Dendritic cell treated with granulocyte-macrophage colony-stimulating factor and Interleukin-4, amounts not matched to agents 40 ng/mL and 50 ng/mL, for 4 days (primary cell): ENCODE results near the gene MRPL37.

Experiments
- H3K27ac Mint-ChIP-seq: one replicate; pipeline ENCODE4 v1.8.0; 2022; ENCODE audit warnings: mild to moderate bottlenecking, mixed read lengths
- H3K27me3 Mint-ChIP-seq: one replicate; pipeline ENCODE4 v1.8.0; 2022; ENCODE audit warnings: mild to moderate bottlenecking, mixed read lengths
- H3K36me3 Mint-ChIP-seq: one replicate; pipeline ENCODE4 v1.8.0; 2022; ENCODE audit warnings: low read depth, mixed read lengths
- H3K4me1 Mint-ChIP-seq: one replicate; pipeline ENCODE4 v1.8.0; 2022; ENCODE audit warnings: low read depth, mixed read lengths
- H3K4me3 Mint-ChIP-seq: one replicate; pipeline ENCODE4 v1.8.0; 2022; ENCODE audit warnings: mild to moderate bottlenecking, moderate library complexity, mixed read lengths
- H3K9me3 Mint-ChIP-seq: one replicate; pipeline ENCODE4 v1.8.0; 2022; ENCODE audit warnings: mixed read lengths
- intact Hi-C: fragments of 100-400 bp; cut with micrococcal nuclease; formaldehyde crosslinking; loops from one replicate; pipeline ENCODE4 v1.15.0; 2022

MRPL37 gene

DNA sequence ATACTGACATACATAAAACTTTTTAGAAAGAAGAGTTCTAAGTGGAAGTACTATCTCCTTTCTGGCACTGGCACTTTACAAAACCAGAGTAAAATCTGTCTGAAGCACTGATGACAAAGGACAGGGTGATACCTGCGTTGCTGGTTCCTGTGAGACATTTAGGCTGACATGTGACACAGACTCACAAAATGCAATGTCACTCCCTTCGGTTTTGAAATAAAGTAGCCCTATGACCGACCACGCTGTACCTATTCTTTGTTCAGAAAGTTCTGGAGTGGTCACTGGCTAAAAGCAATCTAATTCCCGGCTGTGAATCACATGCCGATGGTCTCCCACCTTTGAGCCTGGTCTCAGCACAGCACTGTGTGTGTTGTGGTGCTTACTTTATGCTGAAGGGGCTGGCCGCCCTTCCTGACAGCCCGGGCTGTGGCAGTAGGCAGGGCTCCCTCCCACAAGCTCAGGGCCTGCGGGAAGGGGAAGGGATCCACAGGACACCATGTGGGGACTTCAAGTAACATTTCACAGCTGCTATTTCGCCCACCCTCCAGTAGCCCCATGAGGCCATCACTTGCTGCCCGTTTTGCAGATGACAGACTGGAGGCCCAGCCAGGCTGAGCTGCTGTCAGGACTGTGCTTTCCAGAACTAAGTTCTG, 48.0 kb downstream of the MRPL37 start:
- Mint-ChIP-seq H3K9me3 (no peaks in the 10 kb centered on the region), H3K4me3 (no peak overlapping the region), H3K36me3 (peaks cover 80% of the 10 kb centered on the region), H3K27me3 (no peaks in the 10 kb centered on the region), H3K27ac (no peak overlapping the region), H3K4me1 (peaks cover 12% of the 10 kb centered on the region)
- intact Hi-C loops, result no loop called here

DNA sequence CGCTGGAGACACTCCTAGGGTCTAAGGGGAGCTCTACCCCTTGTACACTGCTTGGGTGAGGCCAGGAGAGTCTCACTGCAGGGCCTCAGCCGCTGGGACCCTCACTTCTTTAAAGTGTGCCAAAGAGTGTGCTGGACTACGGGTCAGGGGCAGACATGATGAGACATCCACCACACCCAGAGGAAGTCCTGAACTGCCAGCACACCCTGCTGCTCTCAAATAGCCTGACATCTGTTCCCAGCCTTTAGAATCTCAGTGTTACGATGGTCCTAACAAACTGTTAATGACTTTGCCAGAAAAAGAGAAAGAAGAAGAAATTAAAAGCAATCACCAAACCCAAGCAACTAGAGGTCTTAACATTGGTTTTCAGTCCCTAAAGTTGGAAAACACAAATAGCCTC, 49.0 kb downstream of the MRPL37 start:
- no peak overlapping the region for H3K27ac Mint-ChIP-seq

DNA sequence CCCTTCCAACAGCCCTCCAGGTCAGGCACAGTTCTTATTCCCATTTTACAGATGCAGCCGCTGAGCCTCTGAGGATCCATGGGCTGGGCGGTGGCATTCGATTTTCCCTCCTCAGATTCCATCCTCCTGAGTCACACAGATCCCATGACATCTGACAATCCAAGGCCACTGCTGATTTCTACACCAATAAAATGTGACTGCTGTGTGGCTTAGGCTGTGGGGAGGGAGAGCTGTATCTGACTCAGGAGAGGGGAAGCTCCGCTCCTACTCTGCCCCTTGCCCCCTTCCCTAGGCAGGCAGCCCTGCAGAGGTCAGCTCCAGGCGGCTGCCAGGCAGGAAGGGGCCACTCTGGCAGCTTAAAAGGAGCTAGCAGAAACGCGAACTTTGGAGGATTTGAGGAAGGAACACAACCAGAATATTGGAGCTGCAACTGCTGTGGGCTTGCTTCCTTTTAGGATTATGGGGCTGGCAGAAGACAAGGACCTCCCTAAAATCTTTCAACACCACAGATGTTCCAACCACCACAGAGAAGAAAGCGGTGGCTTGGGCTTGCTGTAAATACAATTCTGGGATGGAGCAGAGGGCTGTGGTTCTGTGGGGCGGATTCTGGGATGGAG, 50.0 kb downstream of the MRPL37 start:
- H3K9me3 Mint-ChIP-seq, result no peaks in the 10 kb centered on the region
- peak overlapping the region; percentile 5 for H3K27ac Mint-ChIP-seq
- H3K4me3 Mint-ChIP-seq, result no peak overlapping the region
- peaks cover 77% of the 10 kb centered on the region for H3K36me3 Mint-ChIP-seq
- intact Hi-C loops, result no loop called here
- no peaks in the 10 kb centered on the region for H3K27me3 Mint-ChIP-seq
- H3K4me1 Mint-ChIP-seq, result peaks cover 20% of the 10 kb centered on the region

More for the DNA sequence above, 49.0 kb downstream of the MRPL37 start:
- intact Hi-C loops, result no loop called here
- peaks cover 14% of the 10 kb centered on the region for H3K4me1 Mint-ChIP-seq
- no peak overlapping the region for H3K4me3 Mint-ChIP-seq
- H3K27me3 Mint-ChIP-seq, result no peaks in the 10 kb centered on the region
- H3K9me3 Mint-ChIP-seq, result no peaks in the 10 kb centered on the region
- peaks cover 77% of the 10 kb centered on the region for H3K36me3 Mint-ChIP-seq

DNA sequence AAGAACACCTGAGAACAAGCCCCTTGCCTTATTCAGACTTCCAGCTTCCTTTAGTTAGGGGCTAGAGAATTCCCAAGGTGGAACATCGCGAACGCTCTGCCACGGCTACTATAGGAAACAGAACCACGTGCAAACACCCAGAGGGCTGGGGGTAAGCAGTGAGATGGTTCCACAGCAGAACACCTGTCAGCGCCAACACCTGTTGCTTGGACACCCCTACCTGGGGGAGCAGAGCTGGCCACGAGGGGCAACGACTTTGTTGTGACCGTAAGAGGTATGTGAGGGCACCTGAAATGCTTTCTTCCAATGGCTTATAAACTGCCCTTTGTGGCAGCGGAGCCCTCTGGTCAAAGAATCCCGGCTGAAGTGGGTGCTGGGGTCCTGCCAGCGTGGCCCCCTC, 50.7 kb downstream of the MRPL37 start:
- no peaks in the 10 kb centered on the region for H3K9me3 Mint-ChIP-seq
- H3K27ac Mint-ChIP-seq, result no peak overlapping the region
- H3K4me3 Mint-ChIP-seq, result no peak overlapping the region
- H3K36me3 Mint-ChIP-seq, result peaks cover 79% of the 10 kb centered on the region
- H3K4me1 Mint-ChIP-seq, result peaks cover 20% of the 10 kb centered on the region
- H3K27me3 Mint-ChIP-seq, result no peaks in the 10 kb centered on the region
- intact Hi-C loops, result no loop called here

DNA sequence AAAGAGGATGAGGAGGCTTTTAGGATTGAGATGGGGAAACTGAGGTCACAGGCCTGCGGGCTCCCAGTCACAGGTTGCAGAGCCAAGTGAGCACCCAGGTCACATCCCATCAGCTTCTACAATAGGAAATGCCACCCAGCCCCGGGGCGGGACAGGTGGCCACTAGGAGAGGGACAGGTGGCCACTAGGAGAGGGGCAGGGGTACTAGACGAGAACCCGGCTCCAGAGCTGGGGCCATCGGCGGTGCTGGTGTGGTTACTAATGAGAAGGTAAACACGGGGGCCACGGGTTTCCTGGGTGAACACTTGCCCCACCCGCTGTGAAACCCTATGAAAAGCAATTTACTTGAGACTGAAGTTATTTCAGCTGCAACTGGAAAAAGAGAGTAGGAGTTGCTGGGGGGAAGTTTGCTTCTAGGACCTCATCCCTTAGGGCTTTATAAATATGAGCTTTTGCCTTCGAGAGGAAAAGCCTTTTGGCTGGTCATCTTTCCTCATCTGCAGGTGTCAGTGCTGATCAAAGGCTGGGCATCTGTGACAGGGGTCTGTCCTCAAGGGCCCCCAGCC, 52.5 kb downstream of the MRPL37 start:
- intact Hi-C loops, result no loop called here
- no peak overlapping the region for H3K4me3 Mint-ChIP-seq
- peaks cover 79% of the 10 kb centered on the region for H3K36me3 Mint-ChIP-seq

DNA sequence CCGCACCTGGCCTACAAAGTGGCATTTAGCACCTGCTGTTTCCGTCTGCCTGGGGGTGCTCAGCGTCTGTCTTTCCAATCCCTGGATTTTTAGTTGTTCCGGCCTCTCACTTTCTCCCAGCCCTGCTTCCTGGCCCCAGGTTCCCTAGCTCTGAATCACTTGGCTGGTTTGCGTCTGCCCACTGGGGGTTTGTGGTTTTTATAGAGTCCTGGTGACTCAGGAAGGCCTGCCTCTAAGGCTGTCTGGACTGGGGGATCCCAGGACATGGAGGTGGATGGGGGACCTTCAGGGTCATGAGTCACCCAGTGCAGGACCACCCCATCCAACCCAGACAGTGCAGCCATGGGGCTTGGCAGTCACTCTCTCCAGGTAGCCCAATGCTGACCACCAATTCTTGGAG, 53.5 kb downstream of the MRPL37 start:
- Mint-ChIP-seq H3K27me3 (no peaks in the 10 kb centered on the region), H3K36me3 (peaks cover 88% of the 10 kb centered on the region), H3K27ac (no peak overlapping the region), H3K9me3 (no peaks in the 10 kb centered on the region), H3K4me3 (no peak overlapping the region), H3K4me1 (peaks cover 20% of the 10 kb centered on the region)
- intact Hi-C loops, result no loop called here

More for the DNA sequence above, 52.5 kb downstream of the MRPL37 start:
- H3K9me3 Mint-ChIP-seq, result no peaks in the 10 kb centered on the region
- peaks cover 20% of the 10 kb centered on the region for H3K4me1 Mint-ChIP-seq
- H3K27me3 Mint-ChIP-seq, result no peaks in the 10 kb centered on the region
- H3K27ac Mint-ChIP-seq, result no peak overlapping the region

DNA sequence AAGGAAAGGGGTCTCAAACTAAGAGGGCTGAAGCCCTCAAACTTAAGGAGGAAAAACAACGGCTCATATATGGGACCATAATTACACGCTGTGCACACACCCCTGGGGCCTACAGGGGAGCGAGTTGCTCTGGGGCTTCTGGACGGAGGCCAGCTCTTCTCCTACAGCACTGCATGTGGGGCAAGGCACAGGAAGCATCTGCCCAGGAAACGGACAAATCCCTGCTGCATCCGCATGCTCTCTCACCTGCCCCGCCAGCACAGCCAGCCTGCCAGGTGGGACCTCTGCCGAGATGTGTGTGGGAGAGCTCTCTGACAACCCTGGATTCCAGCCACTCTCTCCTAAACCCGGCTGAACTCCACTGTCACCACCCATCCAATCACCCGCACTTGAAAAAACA, 54.1 kb downstream of the MRPL37 start:
- Mint-ChIP-seq H3K4me3 (no peak overlapping the region), H3K36me3 (peaks cover 87% of the 10 kb centered on the region), H3K27ac (no peak overlapping the region), H3K4me1 (peaks cover 17% of the 10 kb centered on the region), H3K9me3 (no peaks in the 10 kb centered on the region), H3K27me3 (no peaks in the 10 kb centered on the region)
- intact Hi-C loops, result no loop called here

DNA sequence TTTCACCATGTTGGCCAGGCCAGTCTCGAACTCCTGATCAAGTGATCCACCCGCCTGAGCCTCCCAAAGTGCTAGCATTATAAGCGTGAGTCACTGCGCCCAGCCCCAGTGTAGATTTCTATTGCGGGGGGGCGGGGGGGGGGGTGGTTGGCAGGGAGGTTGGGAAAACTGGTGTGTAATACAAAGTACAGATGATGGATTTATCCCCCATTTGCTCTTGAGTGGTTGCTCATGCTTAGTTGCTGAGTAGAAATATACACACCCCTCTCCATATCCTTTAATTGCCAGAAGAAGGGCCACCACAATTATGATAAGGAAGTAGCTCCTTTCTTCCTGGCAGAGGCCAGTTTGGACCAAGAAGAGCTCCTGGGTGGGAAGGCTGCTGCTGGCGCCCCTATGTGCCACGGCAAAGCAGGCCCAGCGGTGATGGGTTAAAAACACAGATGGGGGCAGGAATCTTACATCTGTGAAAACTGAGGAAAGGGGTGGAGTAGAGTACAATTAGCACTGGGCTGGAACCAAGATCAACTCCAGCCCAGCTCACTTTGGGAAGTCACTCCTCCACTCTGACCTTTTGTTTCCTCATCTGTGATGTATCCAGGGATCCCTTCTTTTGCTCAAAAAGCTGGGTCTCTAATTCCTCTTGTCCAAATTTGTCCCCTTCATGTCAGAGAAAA, 55.2 kb downstream of the MRPL37 start:
- intact Hi-C loops, result no loop called here
- H3K36me3 Mint-ChIP-seq, result peaks cover 87% of the 10 kb centered on the region
- no peaks in the 10 kb centered on the region for H3K9me3 Mint-ChIP-seq
- no peak overlapping the region for H3K27ac Mint-ChIP-seq
- H3K4me1 Mint-ChIP-seq, result peaks cover 10% of the 10 kb centered on the region
- H3K27me3 Mint-ChIP-seq, result no peaks in the 10 kb centered on the region
- H3K4me3 Mint-ChIP-seq, result no peak overlapping the region

DNA sequence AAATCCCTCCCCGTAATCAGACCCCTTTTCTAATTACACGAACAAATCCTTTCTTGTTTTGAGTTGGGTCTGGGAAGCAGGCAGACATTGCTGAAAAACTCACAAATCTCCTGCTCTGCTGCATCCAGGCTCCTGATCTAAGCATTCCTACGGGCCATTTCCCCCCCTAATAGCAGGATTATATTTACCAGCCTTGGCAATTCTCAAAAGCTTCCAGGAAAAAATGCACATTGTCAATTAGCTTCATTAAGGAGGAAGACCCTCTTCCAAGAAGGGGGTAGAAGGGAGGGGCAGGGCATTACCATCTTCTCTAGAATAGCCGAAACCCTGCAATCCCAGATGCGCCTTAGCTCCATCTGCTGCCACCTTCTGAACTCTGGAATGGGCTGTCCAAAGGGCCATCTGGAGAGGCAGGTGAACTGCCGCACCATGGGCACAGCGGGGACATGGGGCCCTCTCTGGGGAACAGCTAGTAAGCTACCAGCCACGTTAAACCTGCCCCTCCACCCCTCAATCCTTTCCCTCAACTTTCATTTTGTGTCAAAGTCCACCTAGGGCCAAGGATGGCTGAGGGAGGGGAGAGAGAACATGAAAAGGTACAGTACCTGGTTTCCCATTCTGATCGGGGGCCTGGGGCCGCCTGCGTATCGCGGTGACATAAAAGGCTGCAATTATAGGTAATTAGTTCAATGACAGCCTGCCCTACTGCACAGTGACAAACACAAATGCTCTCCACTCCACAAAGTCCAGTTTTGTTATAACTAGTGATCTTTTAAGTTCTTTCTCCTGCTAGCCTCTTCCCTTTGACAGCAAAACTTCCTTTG, 56.8 kb downstream of the MRPL37 start:
- Mint-ChIP-seq H3K27me3 (no peaks in the 10 kb centered on the region), H3K9me3 (no peaks in the 10 kb centered on the region), H3K27ac (no peak overlapping the region), H3K4me1 (peaks cover 8% of the 10 kb centered on the region), H3K4me3 (no peak overlapping the region), H3K36me3 (peaks cover 77% of the 10 kb centered on the region)
- intact Hi-C loops, result no loop called here

DNA sequence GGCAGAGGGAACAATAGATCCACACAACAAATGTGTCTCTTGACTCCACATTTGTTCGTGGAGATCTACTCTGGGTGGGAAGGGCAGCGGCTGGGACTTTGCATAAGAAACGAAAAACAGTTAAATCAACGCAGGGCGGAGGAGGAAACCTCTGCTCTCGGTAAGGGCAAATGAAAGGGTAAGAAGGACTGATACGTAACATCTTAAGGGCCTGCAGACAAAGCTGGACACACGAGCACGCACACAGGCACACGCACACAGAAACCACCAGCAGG, 57.3 kb downstream of the MRPL37 start:
- Mint-ChIP-seq H3K4me1 (peaks cover 8% of the 10 kb centered on the region), H3K27me3 (no peaks in the 10 kb centered on the region), H3K4me3 (no peak overlapping the region), H3K27ac (no peak overlapping the region), H3K36me3 (peaks cover 71% of the 10 kb centered on the region), H3K9me3 (no peaks in the 10 kb centered on the region)
- intact Hi-C loops, result no loop called here

DNA sequence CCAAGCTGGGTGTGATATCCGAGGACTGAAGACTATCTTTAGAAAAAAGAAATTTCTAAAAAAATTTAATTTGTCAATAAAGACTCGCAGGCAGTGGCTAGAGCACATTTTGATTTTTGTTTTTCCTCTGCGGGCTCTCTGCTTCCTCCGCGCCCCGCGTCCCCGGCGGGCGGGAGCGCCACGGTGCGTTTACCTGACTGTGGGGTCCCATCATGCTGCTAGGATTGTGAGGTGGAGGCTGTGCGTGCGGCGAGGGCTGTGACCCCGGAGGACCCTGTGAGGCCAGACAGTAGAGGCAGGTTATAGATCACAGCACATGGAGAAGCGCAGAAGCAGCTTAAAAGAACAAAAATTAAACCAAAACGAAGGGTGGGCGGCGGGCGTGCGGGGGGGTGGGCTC, 57.9 kb downstream of the MRPL37 start:
- H3K27me3 Mint-ChIP-seq, result no peaks in the 10 kb centered on the region
- no peak overlapping the region for H3K27ac Mint-ChIP-seq
- H3K36me3 Mint-ChIP-seq, result peaks cover 69% of the 10 kb centered on the region
- H3K4me3 Mint-ChIP-seq, result no peak overlapping the region
- intact Hi-C loops, result no loop called here
- H3K4me1 Mint-ChIP-seq, result peaks cover 8% of the 10 kb centered on the region
- H3K9me3 Mint-ChIP-seq, result no peaks in the 10 kb centered on the region

DNA sequence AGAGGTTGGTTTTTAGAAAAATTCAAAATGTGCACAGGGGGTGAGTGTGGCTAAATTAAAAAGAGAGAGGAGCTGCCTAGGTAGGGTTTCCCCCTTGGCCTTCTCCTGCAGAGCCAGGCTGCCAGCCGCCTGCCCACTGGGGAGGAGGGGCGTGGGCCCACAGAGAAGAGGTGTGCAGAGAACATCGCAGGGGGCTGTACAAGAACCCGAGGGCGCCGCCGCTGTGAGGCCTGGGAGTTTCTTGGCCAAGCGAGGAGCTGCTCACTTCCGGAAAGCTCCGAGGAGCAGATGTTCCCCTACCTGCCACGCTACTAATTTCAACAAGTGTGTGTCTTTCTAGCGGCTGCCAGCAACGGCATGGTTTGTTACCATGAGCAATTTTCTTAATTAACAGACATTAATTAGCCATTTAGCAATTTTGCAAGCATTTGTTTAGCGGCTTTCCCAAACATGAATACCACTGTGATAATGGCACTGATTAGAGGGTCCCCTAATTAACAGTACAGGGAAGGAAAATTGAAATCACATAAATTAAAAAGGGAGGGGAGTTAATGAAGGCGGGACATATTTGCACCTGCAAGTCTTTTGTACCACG, 59.7 kb downstream of the MRPL37 start:
- intact Hi-C loops, result no loop called here
- H3K4me1 Mint-ChIP-seq, result no peaks in the 10 kb centered on the region
- no peaks in the 10 kb centered on the region for H3K9me3 Mint-ChIP-seq
- H3K4me3 Mint-ChIP-seq, result no peak overlapping the region
- no peak overlapping the region for H3K27ac Mint-ChIP-seq
- H3K27me3 Mint-ChIP-seq, result no peaks in the 10 kb centered on the region
- H3K36me3 Mint-ChIP-seq, result peaks cover 65% of the 10 kb centered on the region

DNA sequence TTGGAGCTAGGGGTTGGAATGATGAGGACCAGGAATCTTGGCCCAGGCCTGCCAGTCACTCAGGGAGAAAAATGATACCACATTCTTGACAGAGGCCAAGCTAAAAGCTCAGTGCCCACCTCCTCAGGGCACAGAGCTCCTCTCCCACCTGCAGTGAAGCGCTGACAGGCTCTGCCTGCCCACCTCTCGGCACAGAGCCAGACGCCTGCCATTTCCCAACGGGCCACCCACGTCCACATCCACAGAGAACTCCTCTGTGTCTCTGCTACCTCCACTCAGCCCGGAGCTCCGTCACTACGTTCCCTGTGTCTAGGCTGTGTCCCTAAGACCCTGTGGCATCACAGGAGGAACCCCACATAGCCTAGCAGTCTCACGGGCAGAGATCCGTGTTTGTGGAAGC, 60.8 kb downstream of the MRPL37 start:
- no peaks in the 10 kb centered on the region for H3K4me1 Mint-ChIP-seq
- H3K27me3 Mint-ChIP-seq, result no peaks in the 10 kb centered on the region
- H3K27ac Mint-ChIP-seq, result no peak overlapping the region
- H3K4me3 Mint-ChIP-seq, result no peak overlapping the region
- intact Hi-C loops, result no loop called here
- H3K36me3 Mint-ChIP-seq, result peaks cover 54% of the 10 kb centered on the region
- no peaks in the 10 kb centered on the region for H3K9me3 Mint-ChIP-seq
